GM10248 (cell line): Measurements from ENCODE around the gene R3HDM4.
"Not testable (repeated sequence)": the region's sequence is repeated elsewhere in the genome, so short reads cannot be mapped to it uniquely, and the experiment has no call there.

ENCODE experiments used
- CTCF ChIA-PET: fragments of 300-600 bp; sonication (Branson Sonifier 250); formaldehyde crosslinking; extraction: SDS; loops from one replicate; lab custom pipeline; 2021; ENCODE audit warnings: antibody characterized with exemption; lab: Yijun Ruan, JAX
- POLR2A ChIA-PET: fragments of 350-650 bp; sonication (Branson Sonifier 250); formaldehyde crosslinking; extraction: SDS; loops from one replicate; lab custom pipeline; 2020; ENCODE audit warnings: antibody characterized with exemption; lab: Yijun Ruan, JAX
- DNase-seq: peaks from one replicate; pipeline ENCODE4 v3.0.0; 2012; ENCODE audit errors: extremely low spot score
- TF ChIP-seq, protein P1 (sequence below): IDR thresholded peaks from 2 replicates; pipeline ENCODE4 v1.5.1; 2012; ENCODE audit warnings: mild to moderate bottlenecking, low read depth; ENCODE audit errors: extremely low read depth, missing control alignments, control extremely low read depth

The R3HDM4 gene

DNA sequence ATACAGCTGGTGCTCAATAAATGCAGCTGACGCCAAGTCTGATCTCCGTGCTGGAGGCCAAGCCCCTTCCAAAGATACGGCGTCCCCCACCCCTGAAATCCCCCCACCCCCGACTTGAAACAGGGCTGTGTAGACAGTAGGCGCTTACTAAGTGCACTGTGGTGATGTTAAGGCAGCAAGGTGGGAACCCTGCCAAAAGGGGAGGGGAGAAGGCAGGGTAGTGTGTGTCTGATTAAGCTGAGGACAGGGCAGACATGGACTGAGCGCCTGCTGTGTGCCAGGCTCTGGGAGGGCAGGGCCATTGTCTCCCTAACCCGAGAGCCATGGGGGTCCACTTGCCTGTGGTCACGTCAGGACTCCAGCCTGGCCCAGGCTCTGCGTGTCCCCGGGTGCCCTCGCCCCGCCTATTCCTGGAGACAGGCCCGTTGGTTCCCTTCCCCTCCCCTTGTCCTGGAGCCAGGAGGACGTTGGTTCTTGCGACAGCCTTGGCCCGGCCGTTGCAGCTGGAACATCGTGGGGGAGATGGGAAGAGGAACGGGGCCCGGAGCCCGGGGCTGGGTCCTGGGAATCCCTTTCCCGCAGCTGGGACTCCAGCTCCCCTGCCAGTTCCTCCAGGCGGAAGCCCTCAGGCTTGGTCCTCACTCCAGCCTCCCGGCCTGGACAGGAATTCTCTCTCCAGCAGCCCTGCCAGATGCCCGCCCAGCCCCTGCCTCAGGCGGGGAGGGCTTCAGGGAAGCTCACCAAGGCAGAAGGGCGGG is 62.6 kb downstream of the R3HDM4 start:
- CTCF ChIA-PET: interaction anchor here (1.3 to 1.6 kb wide), 2 partner anchors 8 to 13 kb away, joined by 3 to 4 read pairs; no protein-coding TSS in a partner anchor
- no peak for DNase-seq
- TF ChIP-seq, protein P1, sequence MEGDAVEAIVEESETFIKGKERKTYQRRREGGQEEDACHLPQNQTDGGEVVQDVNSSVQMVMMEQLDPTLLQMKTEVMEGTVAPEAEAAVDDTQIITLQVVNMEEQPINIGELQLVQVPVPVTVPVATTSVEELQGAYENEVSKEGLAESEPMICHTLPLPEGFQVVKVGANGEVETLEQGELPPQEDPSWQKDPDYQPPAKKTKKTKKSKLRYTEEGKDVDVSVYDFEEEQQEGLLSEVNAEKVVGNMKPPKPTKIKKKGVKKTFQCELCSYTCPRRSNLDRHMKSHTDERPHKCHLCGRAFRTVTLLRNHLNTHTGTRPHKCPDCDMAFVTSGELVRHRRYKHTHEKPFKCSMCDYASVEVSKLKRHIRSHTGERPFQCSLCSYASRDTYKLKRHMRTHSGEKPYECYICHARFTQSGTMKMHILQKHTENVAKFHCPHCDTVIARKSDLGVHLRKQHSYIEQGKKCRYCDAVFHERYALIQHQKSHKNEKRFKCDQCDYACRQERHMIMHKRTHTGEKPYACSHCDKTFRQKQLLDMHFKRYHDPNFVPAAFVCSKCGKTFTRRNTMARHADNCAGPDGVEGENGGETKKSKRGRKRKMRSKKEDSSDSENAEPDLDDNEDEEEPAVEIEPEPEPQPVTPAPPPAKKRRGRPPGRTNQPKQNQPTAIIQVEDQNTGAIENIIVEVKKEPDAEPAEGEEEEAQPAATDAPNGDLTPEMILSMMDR: no peak
- POLR2A ChIA-PET: no interaction called here

DNA sequence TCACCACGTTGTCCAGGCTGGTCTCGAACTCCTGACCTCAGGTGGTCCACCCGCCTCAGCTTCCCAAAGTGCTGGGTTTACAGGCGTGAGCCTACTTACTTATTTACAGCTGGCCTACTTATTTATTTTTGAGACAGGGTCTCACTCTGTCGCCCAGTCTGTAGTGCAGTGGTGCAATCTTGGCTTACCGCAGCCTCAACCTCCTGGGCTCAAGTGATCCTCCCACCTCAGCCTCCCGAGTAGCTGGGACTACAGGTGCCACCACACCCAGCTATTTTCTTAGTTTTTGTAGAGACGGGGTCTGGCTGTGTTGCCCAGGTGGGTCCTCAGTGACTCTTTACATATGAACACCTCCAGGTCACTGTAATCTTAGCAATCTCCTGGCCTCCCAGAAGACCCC is 63.8 kb downstream of the R3HDM4 start:
- POLR2A ChIA-PET: interaction anchor here (0.6 kb wide), 1 partner anchor 46 kb away, joined by 3 read pairs; no protein-coding TSS in a partner anchor
- not testable (repeated sequence) for DNase-seq
- CTCF ChIA-PET: interaction anchor here (0.9 to 1.6 kb wide), 4 partner anchors 7 to 80 kb away, joined by 3 to 4 read pairs (median 4); no protein-coding TSS in a partner anchor

DNA sequence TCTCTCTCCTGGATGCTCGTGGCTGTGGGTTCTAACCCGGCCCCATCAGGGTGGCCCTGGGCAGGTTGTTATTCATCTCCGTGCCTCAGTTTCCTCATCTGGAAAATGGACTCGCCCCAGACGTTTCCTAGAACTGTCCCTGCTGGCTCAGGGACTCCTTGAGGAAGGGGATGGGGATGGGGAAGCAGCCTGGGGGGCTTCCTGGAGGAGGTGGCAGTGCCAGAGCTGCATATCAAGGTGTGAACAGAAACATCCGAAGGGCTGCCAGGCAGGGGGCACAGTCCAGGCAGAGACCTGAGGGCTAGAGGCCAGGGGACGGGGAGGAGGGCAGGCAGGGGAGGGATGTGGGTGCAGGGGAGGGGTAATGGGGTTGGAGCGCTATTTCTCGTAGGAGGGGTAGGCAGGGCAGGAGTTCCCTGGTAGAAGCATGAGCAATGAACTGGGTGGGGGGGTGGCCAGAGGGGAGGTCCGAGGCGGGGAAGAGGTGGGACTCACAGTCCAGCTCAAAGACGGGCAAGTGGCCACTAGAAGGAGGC is 64.6 kb downstream of the R3HDM4 start:
- DNase-seq: no peak
- ChIA-PET CTCF (interaction anchor here (1.1 to 1.4 kb wide), 2 partner anchors 8 to 79 kb away, joined by 3 to 4 read pairs; no protein-coding TSS in a partner anchor), POLR2A (interaction anchor here (0.6 kb wide), 1 partner anchor 30 kb away, joined by 3 read pairs; no protein-coding TSS in a partner anchor)

More for the DNA sequence above, 64.6 kb downstream of the R3HDM4 start:
- TF ChIP-seq, protein P1: no peak
